ENCODE measurements around the gene LPP. TPM values are rescaled to one million over a fixed set of nuclear protein-coding genes. Genes with fewer than 3 reads are reported as not detected.

LPP gene
- total RNA-seq, 1 donor from 2014 or later: 560 TPM

DNA sequence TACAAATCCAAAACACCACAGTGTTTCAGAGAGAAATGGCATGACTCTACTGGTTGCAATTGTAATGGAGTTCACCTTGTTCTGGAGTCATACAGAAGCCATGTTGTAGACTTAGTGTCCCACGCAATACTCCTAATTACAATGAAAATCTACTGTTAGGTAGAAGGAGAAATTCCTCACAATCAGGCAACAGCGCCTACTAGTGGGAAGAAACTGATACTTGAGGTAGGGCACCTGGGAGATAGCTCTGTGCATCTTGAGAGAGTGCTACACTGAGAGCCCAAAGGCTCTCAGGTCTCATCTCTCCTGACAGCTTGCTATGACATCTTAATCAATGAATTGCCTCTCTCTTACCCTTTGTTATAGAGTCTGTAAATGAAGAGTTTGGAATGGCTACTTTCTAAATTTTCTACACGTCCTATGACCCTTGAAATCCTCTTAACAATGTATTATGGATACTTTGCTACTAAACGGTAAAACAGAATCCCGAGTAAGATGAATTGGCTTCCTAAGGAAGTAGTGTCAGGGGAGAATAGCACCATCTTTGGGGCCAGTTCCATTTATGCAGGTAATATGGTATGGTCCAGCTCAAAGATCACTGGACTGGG is 595.2 kb downstream of the LPP start:
- no peak for DNase-seq (ENCODE audit: low spot score)

DNA sequence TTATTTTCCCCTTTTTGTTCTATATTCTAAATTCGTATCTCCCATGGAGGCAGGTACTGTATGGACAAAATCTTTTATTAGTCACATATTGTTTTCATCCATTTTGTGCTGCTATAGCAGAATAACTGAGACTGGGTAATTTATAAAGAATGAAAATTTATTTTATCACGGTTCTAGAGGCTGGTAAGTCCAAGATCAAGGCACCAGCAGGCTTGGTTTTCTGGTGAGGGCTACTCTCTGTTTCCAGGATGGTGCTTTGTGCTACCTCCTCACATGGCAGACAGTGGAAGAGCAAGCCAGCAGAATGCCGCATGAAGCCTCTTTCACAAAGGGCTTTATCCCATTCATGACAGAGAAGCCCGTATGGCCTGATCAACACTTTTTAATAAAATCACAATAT is 595.9 kb downstream of the LPP start:
- DNase-seq (ENCODE audit: low spot score): no peak

DNA sequence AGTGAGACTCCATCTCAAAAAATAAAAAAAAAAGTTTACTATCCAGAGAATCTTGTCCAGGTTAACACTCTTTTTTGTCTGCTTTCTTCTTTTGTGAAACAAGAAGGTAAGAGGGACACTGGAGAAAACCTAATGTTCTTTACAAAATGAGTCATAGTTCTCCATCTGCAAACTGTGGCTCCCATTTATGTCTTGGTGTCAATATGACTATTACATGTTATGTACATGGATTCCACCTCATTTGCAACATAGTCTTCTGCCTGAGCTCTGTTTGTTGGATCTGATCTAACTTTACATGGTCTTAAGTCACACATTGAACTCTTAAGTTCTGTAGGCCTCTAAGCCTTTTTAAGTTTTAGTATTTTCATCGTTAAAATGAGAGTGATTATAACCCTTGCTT is 596.7 kb downstream of the LPP start:
- DNase-seq (ENCODE audit: low spot score): no peak

DNA sequence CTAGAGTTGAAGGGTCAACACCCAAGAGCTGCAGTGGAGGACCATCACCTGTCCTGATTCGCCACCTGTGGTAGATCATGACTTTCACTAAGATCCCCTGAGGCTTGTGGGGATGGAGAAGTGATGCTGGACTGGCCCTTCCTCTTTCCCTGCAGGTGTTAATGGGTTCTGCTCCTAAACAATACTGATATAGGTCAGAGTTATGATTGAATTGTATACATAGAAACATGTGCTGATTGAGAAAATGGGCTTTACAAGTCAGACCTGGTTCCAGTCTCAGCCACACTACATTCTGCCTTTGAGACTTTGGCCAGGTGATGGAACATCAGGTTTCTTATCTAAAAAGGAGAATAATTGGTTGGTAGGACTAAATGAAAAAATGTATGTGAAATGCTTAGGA is 598.9 kb downstream of the LPP start:
- DNase-seq (ENCODE audit: low spot score): no peak

- no peak for DNase-seq (ENCODE audit: low spot score)
Measured at GRCh38 chr3:188754267-188754666, 600.3 kb downstream of the LPP start.

DNA sequence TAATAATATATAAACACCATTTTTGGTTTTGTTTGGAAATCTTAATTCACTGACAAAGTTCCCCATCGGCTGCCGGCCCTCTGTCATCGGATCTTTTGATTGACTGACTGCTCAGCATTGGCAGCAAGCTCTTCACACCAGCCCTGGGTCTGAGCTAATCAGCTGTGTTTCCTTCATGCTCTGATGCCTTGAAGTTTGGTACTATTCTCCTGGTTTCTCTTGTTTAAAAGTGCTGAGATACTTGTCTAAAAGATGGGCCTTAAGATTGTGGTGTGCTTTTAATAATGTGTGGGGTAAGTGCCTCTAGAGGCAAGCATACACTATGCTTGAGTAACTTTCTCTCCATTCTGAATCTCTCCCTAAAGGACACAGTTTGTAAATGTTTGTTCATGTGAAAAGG is 602.3 kb downstream of the LPP start:
- DNase-seq (ENCODE audit: low spot score): no peak

GRCh38 chr3:188759336-188760005 is 605.5 kb downstream of the LPP start:
- DNase-seq (ENCODE audit: low spot score): no peak

- no peak for DNase-seq (ENCODE audit: low spot score)
Measured at GRCh38 chr3:188760408-188760807, 606.5 kb downstream of the LPP start.

GRCh38 chr3:188761439-188761838 is 607.5 kb downstream of the LPP start:
- DNase-seq (ENCODE audit: low spot score): no peak

- no peak for DNase-seq (ENCODE audit: low spot score)
Measured at GRCh38 chr3:188761964-188762363, 608.0 kb downstream of the LPP start.

DNA sequence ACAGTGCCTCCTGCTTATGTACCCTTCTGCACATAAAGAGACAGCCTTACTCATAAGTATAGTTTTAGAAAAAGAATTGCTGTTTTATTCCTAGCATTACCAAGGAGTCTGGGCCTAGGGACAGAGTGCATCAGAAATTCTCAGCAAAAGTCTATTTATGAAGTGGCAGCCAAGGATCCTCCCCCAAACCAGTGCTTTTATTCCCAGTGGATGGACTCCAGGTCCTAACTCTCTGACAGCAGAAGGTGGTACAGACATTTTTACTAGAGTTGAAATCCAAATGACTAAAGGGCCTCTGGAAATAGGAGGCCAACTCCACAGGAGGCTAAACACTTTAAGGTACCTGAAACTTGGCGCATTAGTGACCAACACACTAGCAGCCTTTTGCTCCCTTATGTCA is 610.7 kb downstream of the LPP start:
- no peak for DNase-seq (ENCODE audit: low spot score)

GRCh38 chr3:188769831-188770230 is 615.9 kb downstream of the LPP start:
- DNase-seq (ENCODE audit: low spot score): no peak

DNA sequence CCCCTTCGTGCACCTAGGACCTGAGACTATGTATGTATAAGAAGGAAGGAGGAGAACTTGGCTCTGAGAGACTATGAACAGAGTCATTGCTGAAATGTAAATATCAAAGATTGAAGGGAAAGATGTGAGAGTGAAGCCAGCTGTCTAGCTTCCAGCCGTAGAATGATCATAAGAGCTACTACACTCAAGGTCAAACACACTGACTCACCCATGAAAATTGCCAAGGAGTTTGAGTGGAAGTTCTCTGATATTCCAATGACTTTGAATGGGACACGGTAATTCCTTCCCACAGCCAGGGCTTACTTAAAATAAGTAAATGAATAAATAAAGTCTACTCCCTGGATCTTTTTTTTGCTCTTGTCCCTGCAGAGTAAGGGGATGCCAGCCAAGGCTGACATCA is 618.9 kb downstream of the LPP start:
- DNase-seq (ENCODE audit: low spot score): no peak

DNA sequence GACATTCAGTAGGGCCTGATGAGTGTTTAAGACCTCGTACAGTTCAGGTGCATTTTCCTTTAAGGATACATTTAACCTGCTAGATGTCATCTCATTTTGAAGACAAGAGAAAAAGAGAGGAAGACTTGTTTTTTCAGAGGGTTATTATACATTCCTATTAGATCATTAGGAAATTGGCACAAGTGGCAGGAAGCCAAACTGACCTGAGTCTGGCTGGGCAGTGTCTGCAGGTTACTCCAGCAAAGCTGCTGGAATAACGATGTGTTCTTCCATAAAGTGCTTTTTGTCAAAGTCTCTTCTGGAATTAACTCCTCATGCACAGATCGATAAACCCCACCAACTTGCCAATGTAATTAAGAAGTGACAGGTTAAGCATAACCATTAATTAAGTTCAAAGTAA is 621.5 kb downstream of the LPP start:
- no peak for DNase-seq (ENCODE audit: low spot score)

GRCh38 chr3:188776447-188776846 is 622.5 kb downstream of the LPP start:
- DNase-seq (ENCODE audit: low spot score): no peak

- no peak for DNase-seq (ENCODE audit: low spot score)
Measured at GRCh38 chr3:188778091-188778852, 624.3 kb downstream of the LPP start.

- no peak for DNase-seq (ENCODE audit: low spot score)
Measured at GRCh38 chr3:188779281-188779980, 625.5 kb downstream of the LPP start.

DNA sequence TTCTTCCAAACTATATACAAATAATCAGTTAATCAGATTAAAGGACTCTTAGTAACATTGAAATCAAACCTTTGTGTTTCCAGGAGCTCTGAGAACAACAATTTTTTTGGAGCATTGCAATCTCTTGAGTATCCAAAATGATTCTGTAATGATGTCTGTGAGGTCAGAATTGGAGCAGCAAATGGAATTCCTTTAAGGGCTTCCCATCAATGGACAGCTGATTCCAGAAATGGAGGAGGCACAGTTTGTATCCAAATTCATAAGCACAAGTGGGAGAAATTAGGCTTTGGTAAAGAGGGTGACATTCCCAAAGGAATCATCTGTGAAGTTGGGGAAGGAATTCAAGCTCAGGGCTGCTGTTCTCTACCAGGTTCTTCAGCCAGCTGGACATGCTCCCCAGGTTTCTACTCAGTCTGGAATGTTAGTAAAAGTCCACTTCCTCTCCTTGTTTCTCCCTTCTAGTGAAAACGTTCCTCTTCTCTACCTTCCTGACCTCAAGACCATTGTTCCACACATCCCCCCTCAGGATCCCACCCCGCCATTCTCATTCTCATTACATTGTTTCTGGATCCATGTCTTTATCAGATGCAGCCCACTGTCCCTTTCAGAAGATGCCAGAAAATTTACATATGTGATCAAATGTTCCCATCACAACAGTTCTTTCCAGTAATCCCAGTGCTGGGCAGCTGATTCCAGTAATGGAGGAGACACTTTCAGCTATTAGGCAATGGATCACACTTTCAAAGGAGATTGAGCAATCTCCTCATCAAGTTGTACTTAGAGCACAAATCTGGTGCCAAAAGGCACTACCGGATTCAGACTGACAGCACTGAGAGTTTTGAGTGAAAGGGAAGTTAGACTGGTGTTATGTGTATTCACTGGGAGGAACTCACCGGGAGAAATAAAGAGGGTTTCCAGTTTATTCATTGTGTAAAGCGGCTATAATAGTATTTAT is 626.5 kb downstream of the LPP start:
- peak; percentile 47 for DNase-seq (ENCODE audit: low spot score)

GRCh38 chr3:188782613-188783124 is 628.7 kb downstream of the LPP start:
- no peak for DNase-seq (ENCODE audit: low spot score)

- DNase-seq (ENCODE audit: low spot score): no peak
Measured at GRCh38 chr3:188786424-188786823, 632.5 kb downstream of the LPP start.

- no peak for DNase-seq (ENCODE audit: low spot score)
Measured at GRCh38 chr3:188788621-188789081, 634.7 kb downstream of the LPP start.

Measured in ureter (tissue), 1 donor.